SW 1271 (cell line): Measurements from ENCODE around the gene ARL5A.
"Not testable (repeated sequence)": the region's sequence is repeated elsewhere in the genome, so short reads cannot be mapped to it uniquely, and the experiment has no call there.

Source experiments
- DNase-seq, 2 experiments: peaks; one replicate each; lab custom pipeline; 2025; lab: John Stamatoyannopoulos, UW

The ARL5A gene

DNA sequence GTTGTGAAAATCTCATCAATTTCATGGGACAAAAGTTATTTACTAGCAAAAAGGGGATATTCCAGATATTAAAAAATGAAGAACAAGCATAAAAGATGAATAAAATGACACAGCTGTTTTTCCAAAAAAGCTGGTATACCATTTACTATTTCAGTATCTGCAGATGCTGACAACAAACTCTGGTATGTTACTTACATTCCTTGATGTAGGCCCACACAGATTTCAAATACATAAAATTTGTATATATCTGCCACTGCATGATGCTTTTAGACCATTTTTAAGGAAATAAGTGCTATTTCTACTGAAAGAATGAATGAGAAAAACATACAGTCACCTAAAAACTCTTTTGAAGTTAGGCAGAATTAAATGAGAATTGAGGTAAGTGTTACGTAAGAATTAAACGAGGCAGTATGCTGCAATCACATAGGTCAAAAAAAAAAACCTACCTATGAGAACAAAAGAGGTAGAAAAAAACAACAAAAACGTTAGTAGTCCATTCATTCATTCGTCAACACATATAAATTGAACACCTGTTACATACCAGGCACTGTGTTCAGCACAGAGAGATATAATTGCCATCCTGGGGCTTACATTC, 32.5 kb downstream of the ARL5A start:
- DNase-seq, result no peak

- not testable (repeated sequence) for DNase-seq
Measured at GRCh38 chr2:151794422-151794821, 33.8 kb downstream of the ARL5A start.

DNA sequence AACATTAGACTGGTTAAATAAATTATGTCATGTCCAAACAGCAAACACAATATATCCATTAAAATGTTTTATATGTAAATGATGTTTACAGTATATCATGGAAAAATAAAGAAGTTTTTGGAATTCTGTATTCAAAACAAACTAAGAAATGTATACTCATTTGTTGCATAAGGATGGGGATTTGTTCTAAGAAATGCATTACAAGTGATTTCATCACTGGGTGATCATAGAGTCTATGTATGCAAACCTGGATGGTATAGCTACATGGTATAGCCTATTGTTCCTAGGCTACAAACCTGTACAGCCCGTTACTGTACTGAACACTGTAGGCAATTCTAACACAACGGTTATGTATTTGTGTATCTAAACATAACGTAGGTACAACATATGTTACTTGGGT, 35.1 kb downstream of the ARL5A start:
- no peak for DNase-seq

- no peak for DNase-seq
Measured at GRCh38 chr2:151792589-151792988, 35.6 kb downstream of the ARL5A start.

DNA sequence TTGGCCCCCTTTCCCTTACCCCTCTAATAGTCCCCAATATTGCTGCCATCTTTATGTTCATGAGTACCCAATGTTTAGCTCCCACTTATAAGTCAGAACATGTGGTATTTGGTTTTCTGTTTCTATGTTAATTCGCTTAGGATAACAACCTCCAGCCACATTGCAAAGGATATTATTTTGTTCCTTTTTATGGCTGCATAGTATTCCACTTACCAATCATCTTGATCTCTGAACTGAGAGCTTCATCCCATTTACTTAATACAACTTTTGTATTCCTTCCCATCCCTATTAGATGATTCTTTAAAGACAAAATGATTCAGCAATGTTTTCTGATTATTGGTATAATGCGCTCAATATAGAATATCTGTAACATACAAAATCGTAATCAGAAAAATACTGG, 36.7 kb downstream of the ARL5A start:
- no peak for DNase-seq

GRCh38 chr2:151790689-151791088, 37.5 kb downstream of the ARL5A start:
- DNase-seq, result no peak

DNA sequence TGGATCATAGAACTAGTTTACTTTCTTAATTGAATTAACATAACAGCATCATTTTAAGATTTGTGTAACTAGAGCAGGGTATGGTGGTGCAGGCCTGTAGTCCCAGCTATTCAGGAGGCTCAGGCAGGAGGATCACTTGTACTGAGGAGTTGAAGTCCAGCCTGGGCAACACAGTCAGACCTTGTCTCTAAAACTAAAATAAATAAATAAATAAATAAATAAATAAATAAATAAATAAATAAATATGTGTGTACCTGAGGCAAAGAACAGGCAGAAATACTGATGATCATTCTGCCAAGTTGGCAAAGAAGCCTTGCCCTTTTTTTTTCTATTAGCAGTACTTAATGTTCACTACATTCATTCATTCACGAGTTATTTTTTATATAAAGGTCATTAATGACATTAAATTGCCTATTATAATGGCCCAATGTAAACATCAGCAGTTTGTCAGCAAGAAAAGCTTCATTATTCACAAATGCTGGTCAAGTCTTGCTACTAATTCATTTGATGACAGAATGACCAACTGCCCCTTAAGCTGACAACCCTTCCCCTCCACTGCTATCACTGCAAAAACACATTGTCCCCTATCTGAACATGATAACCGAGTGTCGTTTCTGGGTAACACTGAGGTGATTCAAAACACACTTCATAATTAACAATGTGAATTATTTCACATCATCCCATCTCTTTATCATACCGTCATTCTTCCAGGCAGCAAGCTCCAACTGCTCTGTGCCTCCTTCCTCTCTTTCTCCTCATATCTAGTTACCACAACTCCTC, 39.0 kb downstream of the ARL5A start:
- DNase-seq, result no peak

DNA sequence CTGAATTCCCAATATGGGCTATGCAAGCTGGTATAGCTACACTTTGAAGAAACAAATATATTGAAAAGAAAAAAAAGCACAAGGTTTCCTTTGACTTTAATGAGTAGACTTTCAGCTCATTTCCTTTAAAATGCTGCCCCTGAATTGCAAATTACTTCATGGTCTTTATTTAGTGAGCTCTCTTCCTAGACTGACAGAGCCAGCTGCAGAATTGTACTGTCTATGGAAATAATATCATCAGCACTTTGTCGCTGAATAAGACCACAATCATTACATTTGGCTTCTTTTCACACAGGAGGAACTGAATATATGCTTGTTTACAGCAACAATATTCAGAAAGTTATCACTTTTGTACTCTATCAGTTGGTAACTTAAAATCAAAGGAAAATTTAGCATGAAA, 41.7 kb downstream of the ARL5A start:
- DNase-seq, result no peak

- DNase-seq, result no peak
Measured at GRCh38 chr2:151786077-151786476, 42.1 kb downstream of the ARL5A start.

DNA sequence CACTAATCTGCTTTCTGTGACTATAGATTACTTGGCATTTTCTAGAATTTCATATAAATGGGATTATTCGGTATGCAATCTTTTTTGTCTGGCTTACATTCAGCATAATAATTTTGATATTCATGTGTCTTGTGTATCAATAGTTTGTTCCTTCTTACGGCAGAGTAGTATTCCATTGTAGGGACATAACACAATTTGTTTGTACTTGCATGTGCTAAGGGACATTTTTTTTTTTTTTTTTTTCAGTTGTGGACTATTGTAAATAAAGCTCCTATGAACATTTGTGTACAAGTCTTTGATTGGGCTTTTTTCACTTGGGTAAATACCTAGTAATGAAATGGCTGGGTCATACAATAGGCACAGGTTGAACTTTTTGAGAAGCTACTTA, 45.1 kb downstream of the ARL5A start:
- DNase-seq, result no peak

GRCh38 chr2:151782378-151783132, 45.7 kb downstream of the ARL5A start:
- no peak for DNase-seq

DNA sequence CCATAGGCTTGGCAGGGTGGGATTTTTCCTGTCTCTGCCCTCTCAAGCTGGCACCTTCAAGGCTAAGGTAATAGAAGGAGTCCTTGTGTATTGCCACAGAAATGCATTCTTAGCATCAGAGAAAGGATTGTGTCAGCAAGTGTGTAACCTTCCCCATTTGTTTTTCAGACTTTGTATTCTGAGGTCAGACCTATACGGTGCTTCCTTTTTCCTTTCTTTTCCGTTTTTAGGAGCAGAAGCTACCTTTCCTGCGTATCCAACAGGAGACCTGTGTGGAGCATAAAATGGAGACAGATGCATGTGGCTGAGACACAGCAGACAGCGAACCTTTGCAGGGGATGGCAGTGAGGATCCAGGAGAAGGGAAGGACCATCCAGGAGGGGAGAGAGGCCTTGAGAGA, 46.6 kb downstream of the ARL5A start:
- no peak for DNase-seq

DNA sequence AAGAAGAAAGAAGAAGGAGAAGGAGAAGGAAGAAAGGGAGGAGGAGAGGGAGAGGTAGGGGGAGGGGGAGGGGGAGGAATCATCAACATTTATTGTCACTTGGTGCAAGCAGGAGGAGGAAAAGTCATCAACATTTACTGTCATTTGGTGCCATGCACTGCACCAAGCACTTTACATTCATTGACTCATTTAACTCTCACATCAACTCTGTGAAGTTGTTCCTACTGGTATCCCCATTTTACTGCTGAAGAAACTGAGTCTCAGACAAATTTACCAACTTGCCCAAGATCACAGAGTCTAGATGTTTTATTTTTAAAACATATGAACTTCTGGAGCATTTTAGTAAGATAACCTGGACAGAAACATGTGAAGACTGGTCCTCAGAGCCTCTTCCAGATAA, 47.3 kb downstream of the ARL5A start:
- DNase-seq, result no peak

DNA sequence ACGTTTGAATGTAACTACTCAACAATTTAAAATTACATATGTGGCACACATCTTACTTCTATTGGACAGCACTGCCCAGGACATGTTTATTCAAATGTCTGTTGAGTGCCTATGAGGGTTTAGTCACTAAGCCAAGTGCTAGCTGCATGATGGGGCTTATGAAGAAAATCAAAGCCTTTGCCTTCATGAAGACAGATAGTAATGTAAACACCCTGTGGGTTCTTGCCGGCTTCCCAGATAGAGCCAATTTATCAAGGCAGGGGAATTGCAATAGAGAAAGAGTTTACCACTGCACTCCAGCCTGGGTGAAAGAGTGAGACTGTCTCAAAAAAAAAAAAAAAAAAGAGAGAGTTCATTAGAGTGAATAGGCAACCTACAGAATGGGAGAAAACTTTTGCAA, 50.3 kb downstream of the ARL5A start:
- no peak for DNase-seq

DNA sequence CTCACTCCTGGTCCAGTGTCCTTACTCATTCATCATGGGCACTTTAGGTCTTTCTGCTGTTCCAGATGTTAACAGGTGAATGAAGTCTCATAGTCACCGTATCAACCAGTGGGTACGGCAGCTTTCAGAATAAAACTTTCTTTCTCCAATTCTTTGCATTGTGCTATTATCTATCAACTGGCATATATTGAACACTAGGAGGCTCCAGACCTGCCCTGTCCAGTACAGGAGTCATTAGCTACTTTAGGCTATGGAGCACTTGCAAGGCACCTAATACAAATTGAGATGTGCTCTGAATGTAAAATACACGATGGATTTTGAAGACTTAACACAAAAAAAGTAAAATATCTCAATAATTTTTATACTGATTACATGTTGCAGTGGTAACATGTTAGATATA, 50.7 kb downstream of the ARL5A start:
- DNase-seq, result no peak

DNA sequence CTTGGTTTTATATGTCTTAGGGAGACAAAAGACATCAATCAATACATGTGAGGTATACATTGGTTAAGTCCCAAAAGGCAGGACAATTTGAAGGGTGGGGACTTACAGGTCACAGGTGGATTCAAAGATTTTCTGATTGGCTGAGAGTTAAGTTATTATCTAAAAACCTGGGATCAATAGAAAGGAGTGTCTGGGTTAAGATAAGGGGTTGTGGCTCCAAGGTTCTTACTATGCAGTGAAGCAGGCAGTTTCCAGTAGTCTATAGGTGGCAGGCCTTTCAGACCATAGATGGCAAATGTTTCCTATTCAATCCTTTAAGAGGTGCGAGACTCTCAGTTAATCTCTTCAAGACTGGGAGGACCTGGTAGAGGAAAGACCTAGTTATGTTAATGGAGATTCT, 51.9 kb downstream of the ARL5A start:
- DNase-seq, result no peak

DNA sequence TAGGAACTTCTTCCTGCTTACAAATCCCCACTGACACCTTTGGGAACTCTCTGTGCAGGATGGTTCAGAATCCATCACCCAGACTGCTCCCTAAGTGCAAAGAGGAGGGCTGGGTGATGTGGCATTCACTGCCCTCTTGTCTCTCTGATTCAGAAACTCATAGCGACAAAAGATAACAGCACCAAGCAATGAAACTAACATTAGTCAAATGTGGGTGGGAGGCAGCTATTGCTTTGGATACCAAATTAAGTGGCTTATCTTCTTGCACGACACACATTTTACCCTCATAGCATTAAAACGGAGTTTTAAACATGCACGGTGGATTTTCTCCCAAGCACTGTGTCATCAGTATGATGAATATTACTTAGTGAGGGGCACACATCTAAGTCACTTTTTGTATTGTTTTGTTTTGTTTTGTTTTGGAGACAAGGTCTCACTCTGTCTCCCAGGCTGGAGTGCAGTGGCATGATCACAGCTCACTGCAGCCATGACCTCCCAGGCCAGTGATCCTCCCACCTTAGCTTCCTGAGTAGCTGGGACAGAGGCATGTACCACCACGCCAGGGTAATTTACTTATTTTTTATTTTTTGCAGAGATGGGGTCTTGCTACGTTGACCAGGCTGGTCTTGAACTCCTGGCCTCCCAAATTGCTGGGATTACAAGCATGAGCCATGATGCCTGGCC, 53.0 kb downstream of the ARL5A start:
- DNase-seq, result no peak

- DNase-seq, result no peak
Measured at GRCh38 chr2:151774506-151774905, 53.7 kb downstream of the ARL5A start.

DNA sequence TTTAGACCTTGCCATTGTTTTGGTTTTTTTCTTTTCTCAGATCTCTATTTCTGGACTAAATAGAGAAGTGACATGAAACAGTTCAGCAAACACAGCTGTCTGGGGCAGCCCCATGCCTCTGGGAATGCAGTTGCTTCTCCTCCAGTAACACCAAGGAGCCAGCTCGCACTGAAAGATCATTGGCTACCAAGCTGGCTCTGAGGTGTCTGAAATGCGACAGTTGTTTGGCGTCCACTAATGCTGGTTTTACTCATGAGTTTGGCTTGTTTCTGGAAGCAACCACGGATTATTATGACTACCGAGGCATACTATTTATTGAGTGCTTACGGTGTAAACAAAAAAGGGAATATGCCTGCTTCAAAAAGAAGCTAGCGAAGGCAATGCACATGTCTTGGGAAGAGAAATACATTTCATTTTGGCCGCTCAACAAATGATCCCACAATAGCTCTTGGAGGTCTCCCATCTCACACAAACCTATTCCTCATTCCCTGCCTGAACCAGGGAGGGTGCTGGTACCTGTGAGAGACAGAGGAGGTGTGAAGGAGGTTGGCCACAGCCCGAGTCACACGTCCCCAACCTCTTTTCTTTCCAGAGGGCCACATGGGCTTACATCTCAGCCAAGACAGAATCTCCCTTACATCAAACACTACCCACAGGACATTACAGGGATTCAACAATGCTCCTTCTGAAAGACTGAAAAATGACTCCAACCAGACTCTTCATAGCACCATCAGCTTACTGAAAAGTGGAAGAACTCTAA, 56.4 kb downstream of the ARL5A start:
- no peak for DNase-seq

- no peak for DNase-seq
Measured at GRCh38 chr2:151770995-151771394, 57.2 kb downstream of the ARL5A start.

DNA sequence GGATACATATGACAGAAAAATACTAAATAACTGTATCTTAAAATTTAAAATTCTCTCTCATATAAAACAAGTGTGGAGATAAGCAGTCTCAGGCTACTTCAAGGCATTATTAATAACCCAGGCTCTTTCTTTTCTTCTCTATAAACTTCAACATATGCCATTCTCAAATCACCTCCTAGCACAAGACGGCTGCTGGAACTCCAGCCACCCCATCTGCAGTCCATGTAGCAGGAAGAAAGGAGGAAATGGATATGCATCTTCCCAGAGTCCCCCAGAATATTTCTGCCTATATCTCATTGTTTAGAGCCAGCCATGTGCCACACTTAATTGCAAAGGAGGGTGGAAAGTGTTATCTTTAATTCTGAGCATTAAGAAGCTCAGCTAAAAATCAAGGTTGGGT, 58.6 kb downstream of the ARL5A start:
- no peak for DNase-seq

DNA sequence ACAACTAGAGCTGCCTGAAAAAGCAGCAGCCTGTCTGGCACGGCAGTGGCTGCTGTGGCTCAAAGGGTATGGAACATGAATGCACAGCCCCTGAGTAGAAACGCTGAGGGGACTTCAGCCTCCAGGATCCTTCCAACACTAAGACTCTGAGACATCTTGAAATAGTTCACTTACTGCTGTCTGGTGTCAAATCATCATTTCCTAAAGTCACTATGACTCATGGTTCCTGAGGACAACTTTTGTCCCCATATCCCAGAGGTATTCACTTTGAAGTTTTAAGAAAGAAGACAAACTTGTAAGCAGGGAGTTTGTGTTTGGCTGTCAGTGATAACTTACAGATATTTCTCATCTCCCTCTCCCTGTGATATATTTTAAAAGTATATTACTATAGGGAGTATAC, 60.7 kb downstream of the ARL5A start:
- no peak for DNase-seq
